Putamen (tissue), 1 donor: ENCODE results near the gene TTC27.
"Not testable (repeated sequence)": the region's sequence is repeated elsewhere in the genome, so short reads cannot be mapped to it uniquely, and the experiment has no call there.

Source experiments
- DNase-seq: peaks from one replicate; pipeline ENCODE4 v3.0.0-alpha.2; 2016; ENCODE audit warnings: low spot score

The TTC27 gene

GRCh38 chr2:32852856-32853255 lies 225.0 kb downstream of the TTC27 start:
- DNase-seq, result no peak

- DNase-seq, result no peak
These were observed 229.0 kb downstream of the TTC27 start for GRCh38 chr2:32856891-32857290.

GRCh38 chr2:32858713-32859112 lies 230.9 kb downstream of the TTC27 start:
- DNase-seq, result no peak

- no peak for DNase-seq
These were observed 232.5 kb downstream of the TTC27 start for GRCh38 chr2:32860385-32860784.

GRCh38 chr2:32862269-32863055 lies 234.6 kb downstream of the TTC27 start:
- no peak for DNase-seq

- no peak for DNase-seq
These were observed 235.5 kb downstream of the TTC27 start for GRCh38 chr2:32863326-32863725.

- no peak for DNase-seq
These were observed 236.0 kb downstream of the TTC27 start for GRCh38 chr2:32863803-32864202.

- DNase-seq, result no peak
These were observed 236.7 kb downstream of the TTC27 start for GRCh38 chr2:32864334-32865111.

- DNase-seq, result no peak
These were observed 237.7 kb downstream of the TTC27 start for GRCh38 chr2:32865399-32866068.

GRCh38 chr2:32866462-32866861 lies 238.6 kb downstream of the TTC27 start:
- DNase-seq, result not testable (repeated sequence)
